NOMO-1 (cell line): ENCODE measurements around the gene METTL21A.
"Not testable (repeated sequence)": the region's sequence is repeated elsewhere in the genome, so short reads cannot be mapped to it uniquely, and the experiment has no call there.

Source experiments
- DNase-seq, 2 experiments: peaks; one replicate each; lab custom pipeline; 2025; ENCODE audit not compliant: unreplicated experiment in 2 of 2; lab: John Stamatoyannopoulos, UW

The METTL21A gene

DNA sequence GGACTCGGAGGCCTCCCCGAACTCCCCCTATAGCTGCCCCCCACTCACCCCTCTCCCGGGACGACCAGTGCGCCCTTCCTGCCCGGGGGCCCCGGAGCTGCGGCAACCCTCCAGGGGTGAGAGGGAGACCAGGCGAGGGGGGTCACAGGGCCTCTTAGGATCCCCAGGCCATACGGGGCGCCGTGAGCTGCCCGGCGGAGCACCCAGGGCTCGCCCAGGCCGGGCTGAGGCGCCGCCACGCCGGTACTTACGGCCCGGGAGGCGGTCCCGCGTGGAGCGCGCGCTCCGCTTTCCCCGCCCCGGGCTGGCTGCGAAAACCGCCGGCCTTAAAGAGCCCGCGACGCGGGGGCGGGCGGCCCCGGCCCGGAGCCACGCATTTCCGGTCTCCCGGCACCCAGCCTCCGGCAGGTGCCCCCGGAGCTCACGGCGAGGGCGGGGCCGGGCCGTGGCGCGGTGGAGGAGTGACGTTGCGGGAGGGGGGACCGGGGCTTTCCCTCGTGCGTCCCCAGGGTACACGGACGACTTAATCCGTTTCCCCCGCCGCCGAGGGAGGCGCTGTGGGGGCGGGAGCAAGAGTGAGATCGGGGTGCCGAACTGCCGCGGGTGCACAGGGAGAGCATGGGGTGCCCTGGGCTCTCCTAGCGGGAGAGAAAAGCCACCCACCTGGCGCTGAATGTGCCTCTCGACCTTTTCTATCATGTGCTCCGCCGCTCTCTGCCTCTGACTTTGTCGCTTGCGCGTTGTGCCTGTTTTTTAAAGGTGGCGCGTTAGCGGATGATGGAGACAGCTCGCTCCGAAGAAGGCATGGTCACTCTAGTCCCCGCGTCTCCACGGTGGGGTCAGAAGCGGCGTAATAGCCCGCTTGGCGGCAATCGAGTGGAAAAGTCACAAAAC, at the start of gene METTL21A:
Gene METTL21A (minus strand): TSS at position 381 of the 894 bp plus-strand sequence. CDS start 1,019 bp downstream, outside the sequence.
- DNase-seq, result peak; percentile 88 to 95

- no peak for DNase-seq
These were observed 49.6 kb upstream of the METTL21A start for GRCh38 chr2:207674826-207675225.

- no peak for DNase-seq
These were observed 49.1 kb upstream of the METTL21A start for GRCh38 chr2:207674266-207674774.

DNA sequence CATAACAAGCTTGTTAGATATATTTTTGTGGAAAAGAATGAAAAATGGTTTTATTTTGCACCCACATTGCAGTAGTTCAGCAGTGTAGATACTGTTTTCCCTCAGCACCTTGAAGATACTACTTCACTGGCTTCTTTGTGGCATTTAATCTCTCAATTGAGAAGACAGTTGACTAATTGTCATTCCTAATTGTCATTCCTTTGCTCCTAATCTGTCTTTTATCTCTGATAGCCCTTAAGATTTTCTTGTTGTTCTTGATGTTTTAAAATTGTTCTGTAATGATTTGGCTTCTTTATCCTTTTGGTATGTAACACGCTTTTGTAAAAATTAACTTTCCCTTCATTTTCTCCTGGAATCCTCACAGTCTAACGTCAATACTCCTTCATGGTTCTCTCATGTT, 48.2 kb upstream of the METTL21A start:
- no peak for DNase-seq

GRCh38 chr2:207670887-207671286, 45.7 kb upstream of the METTL21A start:
- no peak for DNase-seq

DNA sequence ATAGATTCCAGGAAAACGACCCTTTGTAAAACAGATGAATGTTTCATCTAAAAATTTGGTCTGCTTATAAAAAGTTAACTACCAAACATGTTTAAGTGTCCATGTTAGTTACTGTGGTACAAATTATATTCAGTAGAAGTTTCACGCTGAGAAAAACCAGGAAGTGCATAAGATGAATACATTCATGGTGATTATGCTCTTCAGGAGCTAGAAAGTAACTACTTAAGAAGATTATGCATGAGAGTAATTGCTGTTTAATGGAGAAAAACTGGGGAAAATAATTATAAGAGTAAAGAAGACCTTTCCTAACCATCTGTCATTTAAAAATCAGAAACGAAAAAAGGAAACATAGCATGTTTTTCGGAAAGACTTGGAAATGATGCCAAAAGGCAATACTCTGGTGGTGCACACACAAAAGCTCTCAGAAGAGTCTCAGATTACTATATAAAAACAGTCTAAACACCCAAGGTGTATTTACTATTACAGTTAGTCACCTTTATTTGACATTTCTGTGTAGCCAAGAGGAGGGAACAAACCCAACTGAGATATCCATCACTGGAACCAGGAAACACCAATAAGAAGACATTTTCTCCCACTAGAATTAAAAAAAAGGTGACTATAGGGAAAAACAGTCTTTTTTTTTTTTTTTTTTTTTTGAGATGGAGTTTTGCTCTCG, 38.8 kb upstream of the METTL21A start:
- DNase-seq, result no peak

GRCh38 chr2:207662203-207662602, 37.0 kb upstream of the METTL21A start:
- peak; percentile 20 to 51 for DNase-seq

GRCh38 chr2:207660994-207661393, 35.8 kb upstream of the METTL21A start:
- no peak for DNase-seq

GRCh38 chr2:207658156-207658555, 33.0 kb upstream of the METTL21A start:
- DNase-seq, result no peak

DNA sequence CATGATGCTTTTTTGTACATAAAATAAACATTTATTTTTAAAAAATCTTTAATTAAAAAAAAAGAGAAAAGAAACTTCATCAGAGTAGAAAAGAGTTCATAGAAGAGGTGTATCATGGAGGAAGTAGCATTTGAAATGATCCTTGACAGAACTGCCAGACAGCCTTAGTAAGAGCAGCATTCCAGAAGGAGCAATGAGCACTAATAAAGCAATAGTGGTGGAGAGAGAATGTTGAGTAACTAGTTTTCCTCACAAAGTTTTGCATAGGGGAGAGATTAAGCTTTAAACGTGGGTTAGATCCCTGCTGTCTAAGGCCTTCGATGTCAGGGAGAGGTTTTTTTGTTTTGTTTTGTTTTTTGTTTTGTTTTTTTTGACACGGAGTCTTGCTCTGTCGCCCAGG, 29.8 kb upstream of the METTL21A start:
- DNase-seq, result no peak

DNA sequence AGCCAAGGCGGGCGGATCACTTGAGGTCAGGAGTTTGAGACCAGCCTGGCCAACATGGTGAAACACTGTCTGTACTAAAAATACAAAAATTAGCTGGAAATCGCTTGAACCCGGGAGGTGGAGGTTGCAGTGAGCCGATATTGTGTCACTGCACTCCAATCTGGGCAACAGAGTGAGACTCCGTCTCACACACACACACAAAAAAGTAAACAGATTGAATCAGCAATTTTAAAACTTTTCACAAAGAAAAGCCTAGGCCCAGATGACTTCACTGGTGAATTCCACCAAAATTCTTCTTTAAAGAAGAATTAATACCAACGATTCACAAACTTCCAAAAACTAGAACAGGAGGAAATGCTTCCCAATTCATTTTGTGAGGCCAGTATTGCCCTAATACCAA, 21.4 kb upstream of the METTL21A start:
- not testable (repeated sequence) for DNase-seq

DNA sequence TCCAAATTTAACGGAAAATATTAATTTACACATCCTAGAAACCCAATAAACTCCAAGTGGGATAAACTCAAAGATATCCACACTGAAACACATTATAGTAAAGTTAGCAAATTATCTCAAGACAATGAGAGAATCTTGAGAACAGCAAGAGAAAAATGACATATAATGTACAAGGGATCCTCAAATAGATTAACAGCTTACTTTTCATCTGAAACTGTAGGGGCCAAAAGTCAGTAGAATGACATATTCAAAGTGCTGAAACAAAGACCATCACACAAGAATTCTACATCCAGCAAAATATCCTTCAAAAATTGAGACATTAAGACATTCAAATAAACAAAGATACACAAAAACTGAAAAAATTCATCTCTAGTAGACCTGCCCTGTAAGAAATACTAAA, 18.7 kb upstream of the METTL21A start:
- DNase-seq, result no peak

DNA sequence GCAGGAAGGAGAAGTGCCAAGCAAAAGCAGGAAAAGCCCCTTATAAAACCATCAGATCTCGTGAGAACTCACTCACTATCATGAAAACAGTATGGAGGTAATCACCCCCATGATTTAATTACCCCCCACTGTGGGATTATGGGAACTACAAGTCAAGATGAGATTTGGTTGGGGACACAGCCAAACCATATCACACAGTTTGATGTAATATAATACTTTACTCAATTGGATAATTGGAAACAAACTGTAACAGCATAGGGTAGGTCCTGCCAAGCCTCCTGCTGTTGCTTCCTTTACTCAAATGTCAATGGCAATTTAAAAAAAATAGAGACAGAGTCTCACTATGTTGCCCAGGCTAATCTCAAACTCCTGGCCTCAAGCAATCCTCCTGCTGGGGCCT, 15.5 kb upstream of the METTL21A start:
- DNase-seq, result no peak

- no peak for DNase-seq
These were observed 15.0 kb upstream of the METTL21A start for GRCh38 chr2:207640160-207640559.

DNA sequence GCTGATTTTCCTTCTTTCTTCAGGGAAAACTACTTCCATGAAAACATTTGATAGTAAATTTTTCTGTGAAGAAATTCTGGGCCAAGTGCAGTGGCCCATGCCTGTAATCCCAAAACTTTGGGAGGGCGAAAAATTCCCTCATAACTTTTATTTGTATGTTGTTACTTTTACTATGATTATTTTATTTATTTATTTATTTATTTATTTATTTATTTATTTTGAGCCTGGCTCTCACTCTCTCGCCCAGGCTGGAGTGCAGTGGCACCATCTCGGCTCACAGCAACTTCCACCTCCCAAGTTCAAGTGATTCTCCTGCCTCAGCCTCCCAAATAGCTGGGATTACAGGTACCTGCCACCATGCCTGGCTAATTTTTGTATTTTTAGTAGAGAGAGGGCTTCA, 14.1 kb upstream of the METTL21A start:
- DNase-seq, result not testable (repeated sequence)

- peak; percentile 17 to 45 for DNase-seq
These were observed 10.4 kb upstream of the METTL21A start for GRCh38 chr2:207635468-207636200.

DNA sequence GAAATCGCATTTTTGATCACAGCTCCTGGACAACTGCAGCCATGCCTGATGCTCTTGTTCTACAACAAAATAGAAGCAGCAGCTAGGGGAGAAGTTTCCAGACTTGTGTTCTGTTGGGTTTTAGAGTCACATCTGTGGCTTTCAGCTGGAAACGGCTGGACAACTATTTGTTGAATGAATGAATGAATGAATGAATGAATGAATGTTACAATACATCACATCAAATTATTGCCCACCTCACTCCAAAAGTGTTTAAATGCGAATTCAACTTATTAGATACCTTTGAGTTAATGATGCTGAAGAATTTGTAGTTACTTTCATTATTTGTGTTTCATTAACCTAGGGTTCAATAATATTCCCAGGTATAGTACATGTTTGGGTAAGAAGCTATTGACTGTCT, 8.5 kb upstream of the METTL21A start:
- no peak for DNase-seq

GRCh38 chr2:207632575-207633493, 7.6 kb upstream of the METTL21A start:
- DNase-seq, result peak; percentile 88 to 94

- no peak for DNase-seq
These were observed 5.3 kb upstream of the METTL21A start for GRCh38 chr2:207630491-207630890.

GRCh38 chr2:207629553-207629952, 4.4 kb upstream of the METTL21A start:
- DNase-seq, result no peak
